WI38 (cell line): ENCODE measurements around the gene ZNF598.

Experiments
- H3K4me3 ChIP-seq: 2 replicates; pipeline ENCODE4 v1.5.1; 2011; ENCODE audit warnings: low read depth, mild to moderate bottlenecking, control low read depth, low read length
- CTCF ChIP-seq: IDR thresholded peaks from 2 replicates; pipeline ENCODE4 v1.5.1; 2012; ENCODE audit warnings: low read depth, mild to moderate bottlenecking, control low read depth, low read length

The ZNF598 gene

GRCh38 chr16:2009791-2010510, at the start of gene ZNF598:
Gene ZNF598 (minus strand): TSS chr16:2009821.
- peak within 1 kb of the TSS; percentile 84 for H3K4me3 ChIP-seq
- no peak for TF ChIP-seq CTCF

- H3K4me3 ChIP-seq, result no peak overlapping the region
- TF ChIP-seq CTCF, result no peak
Measured at GRCh38 chr16:2058872-2059271, 49.3 kb upstream of the ZNF598 start.

GRCh38 chr16:2058420-2058819, 48.8 kb upstream of the ZNF598 start:
- no peak overlapping the region for H3K4me3 ChIP-seq
- no peak for TF ChIP-seq CTCF

- H3K4me3 ChIP-seq, result no peak overlapping the region
- no peak for TF ChIP-seq CTCF
Measured at GRCh38 chr16:2057438-2057837, 47.8 kb upstream of the ZNF598 start.

- H3K4me3 ChIP-seq, result no peak overlapping the region
- peak; percentile 32 for TF ChIP-seq CTCF
Measured at GRCh38 chr16:2056681-2057407, 47.2 kb upstream of the ZNF598 start.

- peak; percentile 29; the same call in 1 of the 2 replicates for TF ChIP-seq CTCF
Measured at GRCh38 chr16:2056077-2056476, 46.5 kb upstream of the ZNF598 start.

More at GRCh38 chr16:2056077-2056476, 46.5 kb upstream of the ZNF598 start:
- no peak overlapping the region for H3K4me3 ChIP-seq
